GM19395 (cell line): ENCODE measurements around the gene PARP15.
"Not testable (repeated sequence)": the region's sequence is repeated elsewhere in the genome, so short reads cannot be mapped to it uniquely, and the experiment has no call there.

Experiments
- ATAC-seq: cut with Tn5 transposase; IDR thresholded peaks from one replicate; pipeline ENCODE4 v1.9.1; 2021; ENCODE audit warnings: mild to moderate bottlenecking, moderate library complexity; ENCODE audit not compliant: unreplicated experiment

PARP15 gene

DNA sequence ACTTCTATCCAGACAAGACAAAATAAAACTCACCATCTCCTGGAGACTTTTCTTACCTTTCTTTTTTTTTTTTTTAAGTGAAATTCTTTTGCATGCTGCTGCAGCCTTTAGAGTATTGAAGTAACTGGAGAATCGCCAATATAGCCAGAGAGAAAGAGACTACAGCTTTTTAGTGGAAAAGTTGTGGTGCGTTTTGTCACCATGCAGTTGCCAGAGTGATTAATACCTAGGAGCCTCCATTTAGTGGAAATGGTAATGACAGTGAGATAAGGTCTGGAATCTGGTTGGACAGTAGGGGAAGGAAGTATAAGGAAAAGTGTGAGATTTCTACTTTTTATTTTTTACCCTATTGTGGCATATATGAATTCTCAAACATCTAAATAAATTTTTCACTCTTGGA, 85.1 kb downstream of the PARP15 start:
- no peak for ATAC-seq

DNA sequence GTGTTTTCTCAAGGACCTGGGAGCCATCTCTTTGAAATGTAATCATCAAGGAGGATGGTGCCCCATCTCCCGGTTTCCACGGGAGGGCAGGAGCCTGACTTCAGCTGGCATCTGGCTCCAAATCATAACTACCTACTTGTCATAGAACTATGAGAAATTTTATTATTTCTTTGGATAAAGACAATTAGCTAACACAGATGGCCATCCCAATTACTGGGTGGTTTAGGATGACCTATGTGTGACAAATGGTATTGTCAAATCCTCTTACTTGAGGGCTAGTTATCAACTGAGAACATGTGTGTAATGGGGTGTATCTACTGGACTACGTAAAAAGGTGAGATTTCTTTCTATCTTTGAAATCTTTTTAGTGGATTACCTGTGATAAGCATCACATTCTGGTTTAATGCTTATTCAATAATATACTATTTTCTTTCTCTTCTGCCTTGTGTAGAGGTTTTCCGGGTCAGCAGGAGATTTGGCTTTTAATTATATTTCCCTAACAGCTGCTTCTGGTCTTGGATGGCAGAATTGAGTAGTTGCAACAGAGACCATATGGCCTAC, 87.9 kb downstream of the PARP15 start:
- no peak for ATAC-seq

DNA sequence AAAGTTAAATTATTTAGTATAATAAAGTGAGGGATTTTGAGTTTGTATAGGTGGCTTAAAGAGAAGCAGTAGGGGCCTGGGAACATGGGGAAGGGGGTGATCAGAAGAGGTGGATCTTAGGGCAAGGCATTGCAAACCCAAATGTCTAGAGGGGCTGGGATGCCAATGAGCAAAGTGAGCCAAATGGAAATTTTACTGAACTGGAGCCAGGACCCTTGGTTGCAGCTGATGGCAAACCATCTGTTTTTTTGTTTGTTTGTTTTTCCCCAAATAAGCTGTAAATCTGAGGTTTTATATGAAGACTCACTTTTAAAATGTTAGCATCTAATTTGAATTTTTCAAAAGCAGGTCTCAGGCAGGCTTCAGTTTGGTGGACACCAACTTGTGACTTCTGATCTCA, 88.4 kb downstream of the PARP15 start:
- no peak for ATAC-seq

DNA sequence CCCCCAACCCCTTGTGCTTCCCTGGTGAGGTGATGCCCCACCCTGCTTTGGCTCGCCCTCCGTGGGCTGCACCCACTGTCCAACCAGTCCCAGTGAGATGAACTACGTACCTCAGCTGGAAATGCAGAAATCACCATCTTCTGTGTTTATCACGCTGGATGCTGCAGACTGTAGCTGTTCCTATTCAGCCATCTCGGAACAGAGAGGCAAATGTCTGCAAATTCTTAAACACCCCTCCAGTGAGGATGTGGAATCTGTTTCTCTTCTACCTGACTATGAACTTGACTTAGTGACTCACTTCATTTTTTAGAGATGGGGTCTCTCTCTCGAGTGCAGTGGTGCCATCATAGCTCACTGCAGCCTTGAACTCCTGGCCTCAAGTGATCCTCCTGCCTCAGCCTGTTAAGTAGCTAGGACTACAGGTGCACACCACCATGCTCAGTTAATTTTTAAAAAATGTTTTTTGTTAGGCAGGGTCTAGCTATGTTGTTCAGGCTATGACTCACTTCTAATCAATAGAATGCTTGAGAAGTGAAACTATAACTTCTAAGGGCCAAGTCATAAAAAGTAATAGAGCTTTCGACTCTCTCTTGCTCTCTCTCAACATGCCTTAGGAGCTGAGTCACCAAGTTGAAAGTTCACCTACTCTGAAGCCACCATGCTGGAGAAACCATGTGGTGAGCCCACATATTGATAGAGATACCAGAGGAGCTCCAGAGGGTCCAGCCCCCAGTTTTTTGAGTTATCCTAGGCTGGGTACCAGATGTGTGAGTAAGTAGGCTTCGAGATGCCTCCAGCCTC, 91.7 kb downstream of the PARP15 start:
- ATAC-seq = peak; percentile 99

DNA sequence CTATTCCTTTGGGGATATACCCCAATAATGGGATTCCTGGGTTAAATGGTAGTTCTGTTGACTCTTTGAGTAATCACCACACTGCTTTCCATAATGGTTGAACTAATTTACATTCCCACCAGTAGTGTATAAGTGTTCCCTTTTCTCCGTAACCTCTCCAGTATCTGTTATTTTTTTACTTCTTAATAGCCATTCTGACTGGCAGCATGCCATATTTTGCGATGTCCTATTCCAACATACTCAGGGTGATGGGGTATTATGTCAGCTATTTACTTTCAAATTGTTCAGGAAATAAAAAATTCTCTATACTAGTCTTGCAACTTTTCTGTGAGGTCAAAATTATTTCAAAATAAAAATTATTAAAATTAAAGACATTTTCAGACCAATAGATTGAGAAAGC, 94.1 kb downstream of the PARP15 start:
- no peak for ATAC-seq

DNA sequence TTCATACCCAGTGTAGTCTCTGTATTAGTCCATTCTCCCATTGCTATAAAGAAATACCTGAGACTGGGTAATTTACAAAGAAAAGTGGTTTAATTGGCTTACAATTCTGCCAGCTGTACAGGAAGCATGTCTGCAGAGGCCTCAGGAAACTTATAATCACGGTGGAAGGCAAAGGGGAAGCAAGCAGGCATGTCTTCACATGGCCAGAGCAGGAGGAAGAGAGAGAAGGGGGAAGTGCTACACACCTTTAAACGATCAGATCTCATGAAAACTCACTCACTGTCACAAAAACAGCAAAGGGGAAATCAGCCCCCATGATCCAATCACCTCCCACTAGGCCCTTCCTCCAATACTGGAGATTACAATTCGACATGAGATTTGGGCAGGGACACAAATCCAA, 96.9 kb downstream of the PARP15 start:
- no peak for ATAC-seq

DNA sequence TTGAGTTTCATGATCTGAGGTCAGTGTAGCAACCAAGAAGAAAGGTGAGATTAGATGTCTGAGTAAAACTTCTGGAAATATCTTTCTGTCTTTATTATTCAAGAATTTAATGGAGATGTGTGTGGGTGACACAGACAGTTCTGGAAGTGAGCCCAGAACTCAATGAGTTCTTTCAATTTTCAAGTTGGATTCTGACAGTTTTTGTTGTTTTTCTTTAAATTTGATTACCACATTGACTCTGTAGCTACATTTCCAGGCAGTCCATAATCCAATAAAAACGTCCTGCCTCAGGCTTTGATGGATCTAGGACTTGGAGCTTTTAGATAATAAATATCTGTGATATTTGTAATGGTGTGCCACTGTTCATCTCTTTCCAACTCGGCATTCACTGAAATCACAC, 99.3 kb downstream of the PARP15 start:
- ATAC-seq = no peak

DNA sequence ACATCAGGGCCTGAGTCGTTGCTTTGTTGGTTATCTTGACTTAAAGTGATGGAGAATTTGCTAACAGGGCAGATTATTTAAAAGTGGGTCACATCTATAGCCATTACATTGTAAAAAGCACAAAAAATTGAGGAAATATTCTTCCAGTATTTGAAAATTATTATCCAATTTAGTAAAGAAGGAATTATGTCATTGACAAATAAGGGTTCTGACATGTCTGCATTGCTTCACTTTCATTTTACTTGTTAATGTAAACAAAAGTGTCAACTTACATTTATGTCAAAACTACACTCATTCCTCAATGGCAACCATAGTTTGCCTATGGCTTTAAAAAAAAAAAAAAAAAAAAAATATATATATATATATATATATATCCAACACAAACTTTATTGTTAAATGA, 99.8 kb downstream of the PARP15 start:
- ATAC-seq = no peak

DNA sequence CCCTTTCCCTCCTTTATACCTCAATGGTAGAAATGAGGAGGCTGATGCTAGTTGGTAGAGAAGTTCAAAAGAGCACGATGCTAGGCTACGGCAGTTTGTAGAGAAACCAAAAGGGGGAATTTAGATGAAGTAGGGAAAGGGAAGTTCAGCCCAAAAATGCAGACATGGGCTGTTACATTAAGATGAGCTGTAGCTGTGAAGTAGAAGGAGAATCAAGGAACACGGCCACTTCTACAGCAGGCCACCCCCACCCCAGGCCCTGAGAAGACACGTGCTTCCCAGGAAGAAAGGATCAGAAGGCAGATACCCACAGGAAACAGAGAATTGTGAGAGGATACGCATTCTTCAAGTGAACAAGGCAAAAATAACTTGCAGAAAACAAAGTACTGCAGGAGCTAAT, 101.1 kb downstream of the PARP15 start:
- ATAC-seq = no peak

DNA sequence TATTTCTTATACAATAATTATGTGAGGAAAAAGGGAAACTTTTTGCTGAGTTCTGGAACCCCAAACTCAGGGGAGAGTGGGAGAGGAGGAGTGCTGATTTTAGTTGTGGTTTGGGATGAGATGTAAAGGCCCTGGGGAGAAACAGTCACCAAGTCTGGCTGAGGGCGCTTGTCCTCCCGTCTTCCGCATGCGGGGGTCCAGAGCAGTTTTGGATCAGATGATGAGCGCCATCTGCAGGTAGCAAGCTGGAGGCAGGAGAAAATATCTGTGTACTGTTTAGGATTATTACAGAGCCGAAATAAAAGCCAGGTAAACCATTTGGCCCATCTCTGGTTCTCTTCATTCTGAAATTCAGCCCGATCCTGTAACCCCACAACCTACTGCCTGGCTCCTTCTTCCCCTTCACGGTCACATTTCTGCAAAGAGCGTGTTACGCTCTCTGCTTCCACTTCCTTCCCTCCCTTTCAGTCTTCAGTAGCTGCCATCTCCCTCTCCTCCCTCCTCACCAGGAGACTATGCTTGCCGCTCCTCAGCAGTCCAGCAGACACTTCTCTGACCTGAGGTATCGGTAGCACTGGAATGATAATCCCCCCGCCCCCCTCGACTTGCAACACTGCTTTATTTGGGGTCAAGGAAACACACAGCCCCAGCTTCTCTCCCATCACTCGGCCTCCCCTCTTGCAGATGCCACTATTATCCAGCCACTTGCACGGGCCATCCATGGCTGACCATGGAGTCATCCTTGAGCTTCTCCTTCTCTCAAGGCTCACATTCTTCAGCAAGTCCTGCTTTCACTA, 101.8 kb downstream of the PARP15 start:
- ATAC-seq = peak; percentile 48

DNA sequence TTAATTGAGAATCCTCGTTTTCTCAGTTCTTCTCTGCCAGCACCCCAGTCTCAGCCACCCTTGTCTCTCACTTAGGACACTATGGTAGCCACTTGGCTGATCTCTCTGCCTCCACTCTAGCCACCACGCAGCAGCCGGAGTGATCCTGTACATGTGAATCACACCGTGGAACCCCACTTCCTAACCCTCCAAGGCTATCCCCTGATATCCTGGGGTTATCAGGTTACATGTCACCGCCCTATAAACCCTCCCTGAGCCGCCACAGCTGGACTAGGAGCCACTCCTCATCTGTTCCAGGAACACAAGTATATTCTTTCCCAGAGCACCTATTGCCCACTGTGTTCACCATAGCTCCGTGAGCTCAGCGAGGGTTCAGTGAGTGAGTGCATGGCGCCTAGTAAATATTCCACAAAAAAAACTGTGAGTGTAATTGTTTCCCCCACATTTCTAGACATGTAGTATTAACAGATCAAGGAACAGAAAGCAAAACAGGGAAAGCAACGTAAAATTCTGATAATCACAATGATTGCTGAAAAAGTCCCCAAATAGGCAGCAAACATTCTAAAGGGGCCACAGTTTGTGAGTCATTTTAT, 102.5 kb downstream of the PARP15 start:
- no peak for ATAC-seq

DNA sequence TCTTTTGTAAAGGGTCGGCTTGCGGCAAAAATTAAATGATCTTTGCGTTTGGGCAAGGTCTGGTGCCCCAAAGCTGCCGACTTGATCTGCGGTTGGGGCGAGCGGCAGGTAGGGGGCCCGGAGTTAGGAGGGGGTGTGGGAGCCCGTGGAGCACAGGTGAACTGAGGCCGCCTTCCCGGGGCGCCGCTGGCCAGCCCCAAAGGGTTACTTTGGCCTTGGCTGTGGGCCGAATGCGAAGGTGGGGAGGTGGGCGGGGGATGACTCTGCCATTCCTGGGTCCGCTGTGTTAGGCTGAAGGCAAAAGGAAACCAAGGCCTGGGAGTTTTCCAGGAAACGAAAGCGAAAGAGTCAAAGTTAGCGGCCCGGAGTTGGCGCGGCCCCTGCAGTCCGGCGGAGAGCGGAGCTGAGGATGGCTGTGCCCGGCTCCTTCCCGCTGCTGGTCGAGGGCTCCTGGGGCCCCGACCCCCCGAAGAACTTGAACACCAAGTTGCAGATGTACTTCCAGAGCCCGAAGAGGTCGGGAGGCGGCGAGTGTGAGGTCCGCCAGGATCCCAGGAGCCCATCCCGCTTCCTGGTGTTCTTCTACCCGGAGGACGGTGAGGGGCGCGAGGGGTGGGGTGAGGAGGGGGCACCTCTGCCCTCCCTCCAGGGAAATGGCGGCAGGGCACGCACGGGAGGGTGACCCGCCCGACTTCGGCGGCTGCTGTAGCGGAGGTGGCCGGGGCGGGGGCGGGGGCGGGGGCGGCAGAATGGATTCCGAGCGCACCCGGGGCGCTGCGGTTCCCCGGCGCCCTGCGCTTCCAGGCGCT, 103.2 kb downstream of the PARP15 start, which contains the start of gene PARP14:
PARP14 (plus strand) TSS at position 365 of the 809 bp plus-strand sequence; CDS start at position 410, 45 bp downstream.
- ATAC-seq = peak; percentile 50

DNA sequence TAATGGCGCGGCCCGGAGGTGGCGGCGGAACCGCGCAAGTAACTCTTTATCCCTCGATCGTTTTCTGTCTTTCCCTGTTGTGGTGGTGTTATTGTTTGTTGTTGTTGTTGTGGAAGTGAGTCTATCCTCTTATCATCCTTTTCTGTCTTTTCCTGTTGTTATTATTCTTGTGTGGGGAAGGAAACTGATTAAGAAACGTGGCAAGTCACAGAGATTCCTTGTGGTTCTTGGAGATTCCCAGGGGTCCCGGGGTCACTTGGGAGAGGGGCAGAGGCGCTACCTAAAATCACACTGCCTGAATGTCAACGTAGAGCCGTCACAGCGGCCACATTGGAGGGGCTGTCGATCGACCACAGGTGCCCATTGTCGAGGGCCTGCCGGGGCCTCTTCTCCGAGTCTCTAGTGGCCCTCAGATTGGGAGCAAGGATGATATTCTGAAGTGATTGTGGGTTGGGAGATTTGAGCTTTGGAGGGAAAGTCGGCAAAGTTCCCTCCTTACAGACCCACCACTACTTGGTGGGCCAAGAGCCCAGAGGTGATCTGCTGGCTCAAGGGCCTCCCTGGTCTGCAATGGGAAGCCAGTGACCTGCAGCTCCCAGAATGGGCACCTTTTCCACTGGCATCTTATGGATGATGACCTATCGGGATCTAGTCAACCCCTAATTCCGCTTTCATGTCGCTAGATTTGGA, 104.0 kb downstream of the PARP15 start:
- ATAC-seq = no peak

DNA sequence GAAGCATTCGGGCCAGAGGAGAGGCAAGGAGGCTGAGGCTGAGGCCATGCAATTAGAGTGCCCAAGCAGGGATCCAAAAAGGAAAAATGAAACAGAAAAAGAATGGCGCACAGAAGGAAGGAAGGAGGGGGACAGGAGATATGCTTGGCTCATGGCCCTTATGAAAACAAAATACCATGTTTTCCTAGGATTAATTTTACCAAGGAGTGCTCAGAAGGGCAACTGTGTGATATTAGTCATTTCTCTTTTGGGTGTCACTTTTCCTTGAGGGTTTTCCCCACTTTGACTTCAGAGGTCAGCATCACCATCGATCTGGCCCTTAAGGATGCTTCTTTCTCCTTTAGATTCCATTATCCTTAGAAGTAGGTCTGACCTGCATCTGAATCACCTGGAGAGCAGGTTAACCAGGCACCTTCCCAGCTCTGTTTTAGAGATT, 104.5 kb downstream of the PARP15 start:
- ATAC-seq = no peak

DNA sequence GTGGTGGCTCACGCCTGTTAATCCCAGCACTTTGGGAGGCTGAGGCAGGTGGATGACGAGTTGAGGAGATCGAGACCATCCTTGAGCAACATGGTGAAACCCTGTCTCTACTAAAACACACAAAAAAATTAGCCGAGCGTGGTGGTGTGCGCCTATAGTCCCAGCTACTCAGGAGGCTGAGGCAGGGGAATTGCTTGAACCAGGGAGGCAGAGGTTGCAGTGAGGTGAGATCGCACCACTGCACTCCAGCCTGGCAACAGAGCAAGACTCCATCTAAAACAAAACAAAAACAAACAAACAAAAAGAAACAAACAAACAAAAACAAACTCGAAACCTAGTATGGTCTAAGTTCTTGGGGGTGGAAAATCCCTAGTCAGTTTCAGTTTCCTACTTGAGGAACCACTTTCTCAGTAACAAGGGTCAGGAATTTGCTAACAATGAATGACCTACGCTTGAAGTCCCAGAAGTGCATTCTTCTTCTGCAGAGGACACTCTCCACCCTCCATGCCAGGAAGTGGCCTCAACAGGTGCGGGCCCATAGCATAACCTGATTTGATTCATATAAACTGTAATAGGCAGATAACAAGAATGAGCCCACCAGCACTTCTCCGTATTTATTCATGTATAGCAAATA, 105.4 kb downstream of the PARP15 start:
- not testable (repeated sequence) for ATAC-seq

DNA sequence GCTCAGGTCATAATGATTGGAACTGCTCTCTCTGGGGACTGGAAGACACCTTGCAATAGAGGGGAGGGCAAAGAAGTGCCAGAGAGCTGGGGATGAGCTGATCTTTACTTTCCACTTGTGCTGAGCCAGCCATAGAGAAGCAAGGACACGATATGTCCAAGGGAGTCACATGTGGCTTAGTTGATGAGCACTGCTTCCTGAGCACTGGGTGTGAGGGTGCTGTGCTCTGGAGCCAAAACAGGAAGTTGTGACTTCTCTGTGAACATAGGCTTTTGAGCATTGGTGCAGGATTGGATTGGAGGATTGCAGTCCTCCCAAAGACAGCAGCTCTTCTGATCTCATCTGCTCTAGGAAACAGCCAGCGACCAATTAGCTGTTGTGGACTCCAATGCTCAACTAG, 109.8 kb downstream of the PARP15 start:
- no peak for ATAC-seq
